ENCODE data around the gene FGB. TPM values are rescaled to one million over a fixed set of nuclear protein-coding genes. Genes with fewer than 3 reads are reported as not detected.

FGB gene
- total and polyA plus RNA-seq, 2 of the 13 experiments (the other 11 are each of a cell fraction or from before 2014, with no cell fraction given) = 226 to 784 TPM

GRCh38 chr4:154595807-154596206 is 33.0 kb downstream of the FGB start (continued):
- 0 out of 2 replicates have a peak, but pooled peaks have one; percentile 28 for TF ChIP-seq PHF21A (CRISPR knock-in tag; IDR thresholded peaks at IDR 0.05)
- TF ChIP-seq ARID3A (IDR thresholded peaks at IDR 0.05; ENCODE audit: low read depth, low read length) = peak; percentile 51; the same call in 1 of the 2 replicates
- TF ChIP-seq TEAD3 (CRISPR knock-in tag; optimal IDR thresholded peaks at IDR 0.05; ENCODE audit: borderline replicate concordance) = peak; percentile 58
- TF ChIP-seq HHEX (CRISPR knock-in tag; IDR thresholded peaks at IDR 0.05) = peak; percentile 83
- TF ChIP-seq FOSL2 (CRISPR knock-in tag; IDR thresholded peaks at IDR 0.05) = peak; percentile 87
- TF ChIP-seq ZFP36L1 (CRISPR knock-in tag; IDR thresholded peaks at IDR 0.05) = 0 out of 2 replicates have a peak, but pooled peaks have one; percentile 61
- TF ChIP-seq ZNF317 (CRISPR knock-in tag; IDR thresholded peaks at IDR 0.05) = 0 out of 2 replicates have a peak, but pooled peaks have one; percentile 20
- TF ChIP-seq NR2C2 (CRISPR knock-in tag; IDR thresholded peaks at IDR 0.05; ENCODE audit: borderline replicate concordance) = peak; percentile 38; the same call in 1 of the 2 replicates
- TF ChIP-seq FOXP4 (CRISPR knock-in tag; IDR thresholded peaks at IDR 0.05) = peak; percentile 92
- TF ChIP-seq MIXL1 (CRISPR knock-in tag; IDR thresholded peaks at IDR 0.05) = peak; percentile 74; the same call in 1 of the 2 replicates
- 0 out of 2 replicates have a peak, but pooled peaks have one; percentile 22 for TF ChIP-seq DRAP1 (CRISPR knock-in tag; IDR thresholded peaks at IDR 0.05)
- TF ChIP-seq TIGD3 (CRISPR knock-in tag; IDR thresholded peaks at IDR 0.05; ENCODE audit: borderline replicate concordance) = no peak
- peak; percentile 58 for TF ChIP-seq ELF3 (CRISPR knock-in tag; IDR thresholded peaks at IDR 0.05)
- peak; percentile 62; the same call in 1 of the 2 replicates for TF ChIP-seq SP5 (CRISPR knock-in tag; IDR thresholded peaks at IDR 0.05; ENCODE audit: borderline replicate concordance, low read depth)
- TF ChIP-seq ZNF362 (CRISPR knock-in tag; IDR thresholded peaks at IDR 0.05; ENCODE audit: borderline replicate concordance) = peak; percentile 67; the same call in 1 of the 2 replicates
- peak; percentile 35; the same call in 1 of the 2 replicates for TF ChIP-seq ZNF264 (CRISPR knock-in tag; IDR thresholded peaks at IDR 0.05)
- TF ChIP-seq TFE3 (CRISPR knock-in tag; IDR thresholded peaks at IDR 0.05) = peak; percentile 37; the same call in 1 of the 2 replicates
- TF ChIP-seq SOX5 (CRISPR knock-in tag; IDR thresholded peaks at IDR 0.05; ENCODE audit: borderline replicate concordance) = peak; percentile 87
- TF ChIP-seq RARA (CRISPR knock-in tag; IDR thresholded peaks at IDR 0.05) = peak; percentile 98
- TF ChIP-seq JUND (CRISPR knock-in tag; IDR thresholded peaks at IDR 0.05) = peak; percentile 30; the same call in 1 of the 2 replicates
- TF ChIP-seq SAP130 (CRISPR knock-in tag; IDR thresholded peaks at IDR 0.05; ENCODE audit: low read depth) = peak; percentile 87
- TF ChIP-seq NONO (IDR thresholded peaks at IDR 0.05) = no peak
- no peak for TF ChIP-seq NONO (CRISPR knock-in tag; conservative IDR thresholded peaks at IDR 0.05)
- peak; percentile 93 for TF ChIP-seq NFIC (IDR thresholded peaks at IDR 0.05; ENCODE audit: low read length)
